Psoas muscle (tissue), 8 donors: ENCODE data around the gene SPRYD3. TPM values are rescaled to one million over a fixed set of nuclear protein-coding genes. Genes with fewer than 3 reads are reported as not detected.

Experiments used
- ATAC-seq, 4 donors: fragments of 200-7000 bp; cut with Tn5 transposase; one replicate each; pipeline ENCODE4 v1.9.1; 2020; ENCODE audit warnings: moderate library complexity in 3 of 4, mild to moderate bottlenecking in 2 of 4
- DNase-seq, 2 donors: peaks; one replicate each; pipeline ENCODE4 v3.0.0-alpha.2; 2020
- H3K27ac ChIP-seq: fragments of 200-600 bp; one replicate; pipeline ENCODE4 v1.8.0; 2022
- H3K27me3 ChIP-seq, 3 donors: fragments of 200-600 bp in 1 of 3; one replicate each; pipeline versions ENCODE4 v1.6.1 to v1.8.0; 2013 to 2022; ENCODE audit warnings: low read length in 2 of 3, mild to moderate bottlenecking in 2 of 3, moderate library complexity in 1 of 3; ENCODE audit not compliant: insufficient read depth in 3 of 3
- H3K36me3 ChIP-seq, 2 donors: fragments of 200-600 bp in 1 of 2; one replicate each; pipeline versions ENCODE4 v1.6.1 to v1.8.0; 2013 to 2022; ENCODE audit warnings: low read depth in 1 of 2, mild to moderate bottlenecking in 1 of 2, moderate library complexity in 1 of 2; ENCODE audit not compliant: insufficient read depth in 1 of 2
- H3K4me1 ChIP-seq: fragments of 200-600 bp; one replicate; pipeline ENCODE4 v1.8.0; 2022
- H3K4me3 ChIP-seq: fragments of 200-600 bp; one replicate; pipeline ENCODE4 v1.8.0; 2022; ENCODE audit warnings: mild to moderate bottlenecking
- H3K9me3 ChIP-seq: fragments of 200-600 bp; one replicate; pipeline ENCODE4 v1.8.0; 2022
- CTCF ChIP-seq: fragments of 200-600 bp; IDR thresholded peaks from one replicate; pipeline ENCODE4 v1.8.0; 2022; ENCODE audit warnings: antibody characterized with exemption
- WGBS, 3 donors: extraction: QIAGEN DNeasy Blood & Tissue Kit; methylation state at CpG; one replicate each; pipeline versions ENCODE4 v1.1.6 to v1.1.7; 2013; 5-methylcytosine and 5-hydroxymethylcytosine counted together
- intact Hi-C, 2 donors: fragments of 100-400 bp; cut with DNase I; formaldehyde crosslinking; loops; one replicate each; pipeline versions ENCODE4 v1.11.0 to v1.14.2; 2022
- polyA plus RNA-seq, 3 donors: library from polyadenylated mRNA; stranded (reverse); fragments of 200-250 nt; gene quantifications; one replicate each; pipeline ENCODE4 v1.2.3, GENCODE V29; 2013
- total RNA-seq, 4 donors: library from RNA; stranded (reverse); fragmentation: NEBNext Ultra II Directional in 2 of 4; extraction: Animal tissue kit (Norgen Biotek cat#: 25700) in 2 of 4; gene quantifications; one replicate each; pipeline versions ENCODE4 v1.2.1 to v1.2.4, GENCODE V29; 2021 to 2023
- donor health status: healthy with polysubstance abuse.
- donor health status: DM: no; HTN: no; CAD: no; lungs with moderate emphysema.
- donor health status: Bipolar disorder and iron deficiency.
- donor health status: healthy.
- donor health status: DM: yes; HTN: yes; CAD: no.
- donor health status: DM: no; HTN: no; CAD: no.
- donor health status: DM: no; HTN: no; CAD: no.
- donor health status: DM: yes; HTN: yes; CAD: no.

SPRYD3 gene
- total and polyA plus RNA-seq, 7 donors: 16.5 to 49.1 (median 21.8) TPM

- TF ChIP-seq CTCF: no peak
- Histone ChIP-seq H3K4me3 (no peak overlapping the region), H3K27ac (no peak overlapping the region), H3K36me3 (no peaks in the 10 kb centered on the region), H3K9me3 (no peaks in the 10 kb centered on the region), H3K4me1 (no peaks in the 10 kb centered on the region), H3K27me3 (no peaks in the 10 kb centered on the region)
- DNase-seq (no peak), ATAC-seq (no peak)
- 76 to 82% (median 79%) methylated on average over 6 of the region's 6 CpGs for WGBS, 3 donors
- intact Hi-C loops: no loop called here
Observed at GRCh38 chr12:53091756-53092155, 12.6 kb upstream of the SPRYD3 start.

GRCh38 chr12:53090554-53090953 is 11.4 kb upstream of the SPRYD3 start:
- Histone ChIP-seq H3K9me3 (peaks cover under 1% of the 10 kb centered on the region), H3K36me3 (no peaks in the 10 kb centered on the region), H3K4me1 (no peaks in the 10 kb centered on the region), H3K4me3 (no peak overlapping the region), H3K27me3 (no peaks in the 10 kb centered on the region), H3K27ac (no peak overlapping the region)
- no peak for ATAC-seq
- intact Hi-C loops: no loop called here
- DNase-seq: no peak
- no peak for TF ChIP-seq CTCF
- 73 to 77% (median 76%) methylated on average over 2 of the region's 2 CpGs for WGBS, 3 donors

GRCh38 chr12:53090105-53090504 is 10.9 kb upstream of the SPRYD3 start:
- Histone ChIP-seq H3K36me3 (no peaks in the 10 kb centered on the region), H3K27ac (no peak overlapping the region), H3K4me3 (no peak overlapping the region), H3K9me3 (peaks cover 5% of the 10 kb centered on the region), H3K4me1 (no peaks in the 10 kb centered on the region), H3K27me3 (no peaks in the 10 kb centered on the region)
- no peak for DNase-seq
- WGBS, 3 donors: 92 to 98% (median 94%) methylated on average over 6 of the region's 6 CpGs
- ATAC-seq: no peak
- intact Hi-C loops: no loop called here
- no peak for TF ChIP-seq CTCF

GRCh38 chr12:53086361-53086760 is 7.2 kb upstream of the SPRYD3 start:
- Histone ChIP-seq H3K27ac (no peak overlapping the region), H3K36me3 (no peaks in the 10 kb centered on the region), H3K27me3 (no peaks in the 10 kb centered on the region), H3K4me1 (no peaks in the 10 kb centered on the region), H3K9me3 (peaks cover 9% of the 10 kb centered on the region), H3K4me3 (no peak overlapping the region)
- WGBS, 3 donors: 67 to 81% (median 69%) methylated on average over 3 of the region's 3 CpGs
- intact Hi-C loops: no loop called here
- TF ChIP-seq CTCF: no peak
- no peak for DNase-seq
- no peak for ATAC-seq

GRCh38 chr12:53082637-53083175 is 3.5 kb upstream of the SPRYD3 start:
- DNase-seq: no peak
- WGBS, 3 donors: 67 to 86% (median 67%) methylated on average over 2 of the region's 2 CpGs
- Histone ChIP-seq H3K27ac (no peak overlapping the region), H3K9me3 (peaks cover 9% of the 10 kb centered on the region), H3K27me3 (no peaks in the 10 kb centered on the region), H3K4me3 (no peak overlapping the region), H3K4me1 (peaks cover 8% of the 10 kb centered on the region), H3K36me3 (peaks cover 0 to under 1% of the 10 kb centered on the region in 2 donors)
- intact Hi-C loops: no loop called here
- no peak for TF ChIP-seq CTCF
- no peak for ATAC-seq
